PC-3 (cell line): ENCODE data around the gene C1orf21. TPM values are rescaled to one million over a fixed set of nuclear protein-coding genes. Genes with fewer than 3 reads are reported as not detected.

Source experiments
- ATAC-seq: fragments of 200-7000 bp; cut with Tn5 transposase; 2 replicates; pipeline ENCODE4 v1.9.1; 2020; ENCODE audit warnings: mild to moderate bottlenecking, moderate library complexity
- BruUV-seq: library from RNA; stranded (reverse); fragments of 400-500 nt; replicated peaks from 2 replicates; lab custom pipeline; 2021; lab: Mats Ljungman, UMichigan
- CTCF ChIA-PET: fragments of 300-600 bp; sonication (Branson Sonifier 250); formaldehyde crosslinking; loops from one replicate; lab custom pipeline; 2022; ENCODE audit warnings: antibody characterized with exemption; lab: Charles Lee
- POLR2A ChIA-PET: fragments of 300-600 bp; sonication (Branson Sonifier 250); formaldehyde crosslinking; loops from one replicate; lab custom pipeline; 2022; ENCODE audit warnings: antibody characterized with exemption; ENCODE audit not compliant: unreplicated experiment; lab: Charles Lee
- DNase-seq: peaks from one replicate; pipeline ENCODE4 v3.0.0-alpha.2; 2015
- H2AFZ ChIP-seq: fragments of 300-600 bp; sonication (generic); 2 replicates; pipeline ENCODE4 v1.6.0; 2016; ENCODE audit warnings: antibody characterized with exemption, low read length
- H3F3A ChIP-seq: fragments of 300-600 bp; sonication (generic); one replicate; pipeline ENCODE4 v1.6.0; 2017; ENCODE audit warnings: antibody characterized with exemption, low read length, control low read depth, mild to moderate bottlenecking; ENCODE audit not compliant: unreplicated experiment
- H3K27ac ChIP-seq: fragments of 300-600 bp; sonication (generic); 2 replicates; pipeline ENCODE4 v1.5.1; 2016; ENCODE audit warnings: mild to moderate bottlenecking, low read length
- H3K27me3 ChIP-seq: fragments of 300-600 bp; sonication (generic); 2 replicates; pipeline ENCODE4 v1.6.1; 2016; ENCODE audit warnings: low read length, mixed read lengths
- H3K36me3 ChIP-seq: fragments of 300-600 bp; sonication (generic); 2 replicates; pipeline ENCODE4 v1.6.1; 2016; ENCODE audit warnings: low read depth, mixed run types, low read length, mixed read lengths
- H3K4me1 ChIP-seq: fragments of 300-600 bp; sonication (generic); 2 replicates; pipeline ENCODE4 v1.5.1; 2016; ENCODE audit warnings: low read length; ENCODE audit not compliant: insufficient read depth
- H3K4me2 ChIP-seq: fragments of 300-600 bp; sonication (generic); 2 replicates; pipeline ENCODE4 v1.6.0; 2016; ENCODE audit warnings: low read length
- H3K4me3 ChIP-seq: fragments of 300-600 bp; sonication (generic); 2 replicates; pipeline ENCODE4 v1.5.1; 2016; ENCODE audit warnings: mild to moderate bottlenecking, low read length, mixed read lengths
- H3K79me2 ChIP-seq: fragments of 300-600 bp; sonication (generic); 2 replicates; pipeline ENCODE4 v1.6.1; 2017; ENCODE audit warnings: low read length, mixed read lengths
- H3K9ac ChIP-seq: fragments of 300-600 bp; sonication (generic); 2 replicates; pipeline ENCODE4 v1.6.0; 2016; ENCODE audit warnings: mild to moderate bottlenecking, low read length
- H3K9me2 ChIP-seq: fragments of 300-600 bp; sonication (generic); replicated peaks from 2 replicates; pipeline ENCODE4 v1.6.1; 2016; ENCODE audit warnings: mixed run types, low read length, mixed read lengths
- H3K9me3 ChIP-seq: fragments of 300-600 bp; sonication (generic); 2 replicates; pipeline ENCODE4 v1.6.1; 2016; ENCODE audit warnings: low read length, mixed read lengths
- H4K20me1 ChIP-seq: fragments of 300-600 bp; sonication (generic); 2 replicates; pipeline ENCODE4 v1.6.1; 2016; ENCODE audit warnings: low read length, mixed read lengths
- CTCF ChIP-seq: fragments of 300-600 bp; sonication (generic); conservative IDR thresholded peaks from 2 replicates; pipeline ENCODE4 v1.5.1; 2017; ENCODE audit warnings: antibody characterized with exemption, low read depth, mild to moderate bottlenecking, low read length
- EZH2 ChIP-seq: fragments of 300-600 bp; sonication (generic); IDR thresholded peaks from one replicate; pipeline ENCODE4 v1.6.1; 2017; ENCODE audit warnings: antibody characterized with exemption, mild to moderate bottlenecking, low read length; ENCODE audit not compliant: unreplicated experiment
- EZH2phosphoT487 ChIP-seq: fragments of 300-600 bp; sonication (generic); IDR thresholded peaks from 2 replicates; pipeline ENCODE4 v1.6.1; 2018; ENCODE audit warnings: mild to moderate bottlenecking, antibody characterized with exemption, low read length, borderline replicate concordance
- intact Hi-C: fragments of 100-400 bp; cut with micrococcal nuclease; formaldehyde crosslinking; loops from 2 replicates; pipeline ENCODE4 v1.9.0; 2023
- total RNA-seq: library from RNA; depleted of rRNA; stranded (reverse); fragments of >200 nt; gene quantifications from 2 replicates; pipeline ENCODE4 v1.2.3, GENCODE V29; 2014

Gene C1orf21
- total RNA-seq, 1 experiment from 2014 or later = 1.3 TPM

- H4K20me1 ChIP-seq = no peaks in the 10 kb centered on the region
- CTCF ChIA-PET = no interaction called here
- no peaks in the 10 kb centered on the region for H3K36me3 ChIP-seq
- H3K9ac ChIP-seq = no peak overlapping the region
- H3K4me3 ChIP-seq = no peak overlapping the region
- intact Hi-C loops = no loop called here
- no peaks in the 10 kb centered on the region for H3K4me1 ChIP-seq
- no peaks in the 10 kb centered on the region for H3K79me2 ChIP-seq
- no peak overlapping the region for H3K4me2 ChIP-seq
- BruUV-seq = no TSS peak
- H3K27me3 ChIP-seq = no peaks in the 10 kb centered on the region
- H3K9me2 ChIP-seq = no peaks in the 10 kb centered on the region
- no peak overlapping the region for H2AFZ ChIP-seq
- ATAC-seq (no peak), DNase-seq (no peak)
- H3K9me3 ChIP-seq = no peaks in the 10 kb centered on the region
- POLR2A ChIA-PET = no interaction called here
- no peak for TF ChIP-seq EZH2
- no peak for TF ChIP-seq EZH2phosphoT487
- no peak for TF ChIP-seq CTCF
- H3F3A ChIP-seq = no peaks in the 10 kb centered on the region
- no peak overlapping the region for H3K27ac ChIP-seq
Observed at GRCh38 chr1:184649451-184649888, 262.6 kb downstream of the C1orf21 start.

- no TSS peak for BruUV-seq
- Histone ChIP-seq H3K36me3 (no peaks in the 10 kb centered on the region), H3K9me2 (no peaks in the 10 kb centered on the region), H3K27me3 (no peaks in the 10 kb centered on the region), H4K20me1 (no peaks in the 10 kb centered on the region), H3F3A (no peaks in the 10 kb centered on the region), H3K27ac (no peak overlapping the region), H3K79me2 (no peaks in the 10 kb centered on the region), H3K4me1 (no peaks in the 10 kb centered on the region), H3K4me2 (no peak overlapping the region), H3K9me3 (no peaks in the 10 kb centered on the region), H3K9ac (no peak overlapping the region), H2AFZ (no peak overlapping the region), H3K4me3 (no peak overlapping the region)
- TF ChIP-seq EZH2 (no peak), CTCF (no peak), EZH2phosphoT487 (no peak)
- peak; percentile 2 for DNase-seq
- intact Hi-C loops = no loop called here
- CTCF ChIA-PET = no interaction called here
- POLR2A ChIA-PET = no interaction called here
- no peak for ATAC-seq
Observed at GRCh38 chr1:184650177-184650866, 263.5 kb downstream of the C1orf21 start.

- Histone ChIP-seq H3K9ac (no peak overlapping the region), H3K4me2 (no peak overlapping the region), H3K9me3 (no peaks in the 10 kb centered on the region), H3K4me3 (no peak overlapping the region), H3K4me1 (no peaks in the 10 kb centered on the region), H4K20me1 (no peaks in the 10 kb centered on the region), H3K27ac (no peak overlapping the region), H3K36me3 (no peaks in the 10 kb centered on the region), H3F3A (no peaks in the 10 kb centered on the region), H2AFZ (no peak overlapping the region), H3K9me2 (no peaks in the 10 kb centered on the region), H3K27me3 (no peaks in the 10 kb centered on the region), H3K79me2 (no peaks in the 10 kb centered on the region)
- intact Hi-C loops = no loop called here
- CTCF ChIA-PET = interaction anchor here (0.6 kb wide), 1 partner anchor 580 kb away, joined by 3 read pairs; no protein-coding TSS in a partner anchor
- DNase-seq (no peak), ATAC-seq (no peak)
- TF ChIP-seq CTCF (no peak), EZH2 (no peak), EZH2phosphoT487 (no peak)
- POLR2A ChIA-PET = no interaction called here
- no TSS peak for BruUV-seq
Observed at GRCh38 chr1:184655185-184655584, 268.4 kb downstream of the C1orf21 start.
